Limb (tissue), 2 donors: Measurements from ENCODE around the gene ROPN1L.

Experiments used
- DNase-seq, 2 donors: peaks; one replicate each; pipeline ENCODE4 v3.0.0-alpha.2; 2016; ENCODE audit errors: extremely low spot score in 2 of 2

The ROPN1L gene

GRCh38 chr5:10427978-10428377 is 13.7 kb upstream of the ROPN1L start:
- DNase-seq, result no peak

- DNase-seq, result no peak
Measured at GRCh38 chr5:10431415-10431814, 10.3 kb upstream of the ROPN1L start.

- peak in 1 of 2 donors; percentile 5 for DNase-seq
Measured at GRCh38 chr5:10432059-10433008, 9.3 kb upstream of the ROPN1L start.

- no peak for DNase-seq
Measured at GRCh38 chr5:10434392-10434791, 7.3 kb upstream of the ROPN1L start.

GRCh38 chr5:10438301-10438700 is 3.4 kb upstream of the ROPN1L start:
- DNase-seq, result no peak

GRCh38 chr5:10439692-10440091 is 2.0 kb upstream of the ROPN1L start:
- no peak for DNase-seq

- no peak for DNase-seq
Measured at GRCh38 chr5:10440367-10440990, 1.2 kb upstream of the ROPN1L start.

- no peak for DNase-seq
Measured at GRCh38 chr5:10441992-10442435, 335 bp downstream of the ROPN1L start.

GRCh38 chr5:10442576-10442975 is 897 bp downstream of the ROPN1L start:
- DNase-seq, result no peak

- DNase-seq, result no peak
Measured at GRCh38 chr5:10445352-10445751, 3.7 kb downstream of the ROPN1L start.

GRCh38 chr5:10446490-10446889 is 4.8 kb downstream of the ROPN1L start:
- DNase-seq, result no peak

- no peak for DNase-seq
Measured at GRCh38 chr5:10447041-10447440, 5.4 kb downstream of the ROPN1L start.

- no peak for DNase-seq
Measured at GRCh38 chr5:10448754-10449360, 7.2 kb downstream of the ROPN1L start.

- DNase-seq, result no peak
Measured at GRCh38 chr5:10451137-10451824, 9.6 kb downstream of the ROPN1L start.

- DNase-seq, result peak in 1 of 2 donors; percentile 78
Measured at GRCh38 chr5:10452768-10453331, 11.2 kb downstream of the ROPN1L start.

- no peak for DNase-seq
Measured at GRCh38 chr5:10453545-10453944, 11.9 kb downstream of the ROPN1L start.

GRCh38 chr5:10454591-10455276 is 13.1 kb downstream of the ROPN1L start:
- no peak for DNase-seq

GRCh38 chr5:10455277-10455670 is 13.6 kb downstream of the ROPN1L start:
- no peak for DNase-seq

- DNase-seq, result no peak
Measured at GRCh38 chr5:10456583-10457420, 15.1 kb downstream of the ROPN1L start.
